ENCODE data around the gene DRC7. TPM values are rescaled to one million over a fixed set of nuclear protein-coding genes. Genes with fewer than 3 reads are reported as not detected.
"Not testable (repeated sequence)": the region's sequence is repeated elsewhere in the genome, so short reads cannot be mapped to it uniquely, and the experiment has no call there.

DRC7 gene
- total RNA-seq, 6 experiments from 2014 or later = not detected

GRCh38 chr16:57727610-57728009 lies 33.0 kb downstream of the DRC7 start:
- H3K4me3 Mint-ChIP-seq = no peak overlapping the region
- H3K4me1 Mint-ChIP-seq (ENCODE audit: low read depth) = no peaks in the 10 kb centered on the region; the same call in 1 of the 2 replicates
- TF ChIP-seq CTCF (IDR thresholded peaks at IDR 0.05) = peak; percentile 43; the same call in 1 of the 2 replicates
- no peaks in the 10 kb centered on the region; the same call in 1 of the 2 replicates for H3K36me3 Mint-ChIP-seq (ENCODE audit: low read depth)
- H3K27ac Mint-ChIP-seq = no peak overlapping the region
- H3K9me3 Mint-ChIP-seq = peaks cover 2% of the 10 kb centered on the region
- no peak for DNase-seq
- peaks cover 9% of the 10 kb centered on the region for H3K27me3 Mint-ChIP-seq (ENCODE audit: insufficient read depth)

GRCh38 chr16:57728336-57729181 lies 34.0 kb downstream of the DRC7 start:
- no peak for DNase-seq
- Mint-ChIP-seq H3K27ac (no peak overlapping the region), H3K36me3 (ENCODE audit: low read depth) (peaks cover 9% of the 10 kb centered on the region), H3K4me3 (no peak overlapping the region), H3K4me1 (ENCODE audit: low read depth) (peaks cover 5% of the 10 kb centered on the region; the same call in 1 of the 2 replicates), H3K9me3 (peaks cover 11% of the 10 kb centered on the region), H3K27me3 (ENCODE audit: insufficient read depth) (peaks cover 5% of the 10 kb centered on the region)
- TF ChIP-seq CTCF (IDR thresholded peaks at IDR 0.05) = no peak

GRCh38 chr16:57729182-57729484 lies 34.5 kb downstream of the DRC7 start:
- Mint-ChIP-seq H3K36me3 (ENCODE audit: low read depth) (peaks cover 9% of the 10 kb centered on the region), H3K4me1 (ENCODE audit: low read depth) (peaks cover 5% of the 10 kb centered on the region; the same call in 1 of the 2 replicates), H3K4me3 (no peak overlapping the region), H3K9me3 (peaks cover 11% of the 10 kb centered on the region), H3K27ac (no peak overlapping the region), H3K27me3 (ENCODE audit: insufficient read depth) (peaks cover 5% of the 10 kb centered on the region)
- DNase-seq = no peak
- TF ChIP-seq CTCF (IDR thresholded peaks at IDR 0.05) = no peak

GRCh38 chr16:57729852-57730251 lies 35.2 kb downstream of the DRC7 start:
- H3K9me3 Mint-ChIP-seq = peaks cover 11% of the 10 kb centered on the region
- H3K4me1 Mint-ChIP-seq (ENCODE audit: low read depth); H3K36me3 Mint-ChIP-seq (ENCODE audit: low read depth); H3K27me3 Mint-ChIP-seq (ENCODE audit: insufficient read depth); DNase-seq; H3K4me3 Mint-ChIP-seq; H3K27ac Mint-ChIP-seq: not testable (repeated sequence)

GRCh38 chr16:57730771-57731730 lies 36.4 kb downstream of the DRC7 start:
- H3K27ac Mint-ChIP-seq = no peak overlapping the region
- H3K4me3 Mint-ChIP-seq = no peak overlapping the region
- TF ChIP-seq CTCF (IDR thresholded peaks at IDR 0.05) = no peak
- DNase-seq = no peak
- H3K36me3 Mint-ChIP-seq (ENCODE audit: low read depth) = peaks cover 9% of the 10 kb centered on the region
- peaks cover 11% of the 10 kb centered on the region for H3K9me3 Mint-ChIP-seq
- H3K27me3 Mint-ChIP-seq (ENCODE audit: insufficient read depth) = peaks cover 7% of the 10 kb centered on the region
- H3K4me1 Mint-ChIP-seq (ENCODE audit: low read depth) = peaks cover 7% of the 10 kb centered on the region
